HepG2 (cell line): ENCODE measurements around the gene METTL23. TPM values are rescaled to one million over a fixed set of nuclear protein-coding genes. Genes with fewer than 3 reads are reported as not detected.

Source experiments
- ATAC-seq: fragments of 200-7000 bp; cut with Tn5 transposase; 3 replicates; pipeline ENCODE4 v1.9.1; 2020; ENCODE audit warnings: mild to moderate bottlenecking, moderate library complexity
- BruUV-seq: library from RNA; stranded (reverse); fragments of 400-500 nt; replicated peaks from 2 replicates; lab custom pipeline; 2021; lab: Mats Ljungman, UMichigan
- CTCF ChIA-PET: fragments of 300-600 bp; formaldehyde crosslinking; extraction: SDS; loops from one replicate; lab custom pipeline; 2021; ENCODE audit warnings: low total read pairs, inconsistent platforms, low intra/inter-chr PET ratio; lab: Yijun Ruan, JAX
- POLR2A ChIA-PET: fragments of 350-600 bp; sonication (Branson Sonifier 250); formaldehyde crosslinking; loops from one replicate; lab custom pipeline; 2020; ENCODE audit warnings: antibody characterized with exemption, inconsistent platforms; lab: Yijun Ruan, JAX
- DNase-seq: peaks from one replicate; pipeline ENCODE4 v3.0.0-alpha.2; 2015; ENCODE audit warnings: low spot score
- FAIRE-seq: peaks from 3 replicates; lab custom pipeline; 2011; peaks lifted over from hg19 to GRCh38; lab: Jason Lieb, UNC
- H2AFZ ChIP-seq: one replicate; pipeline ENCODE4 v1.6.1; 2011; ENCODE audit warnings: low read length, inconsistent platforms
- H3K27ac ChIP-seq: fragments of 300-600 bp; 3 replicates; pipeline ENCODE4 v1.8.0; 2011; ENCODE audit warnings: mixed run types, mild to moderate bottlenecking, mixed read lengths, low read length, inconsistent platforms; ENCODE audit not compliant: insufficient read depth; ENCODE audit errors: extremely low read length
- H3K27me3 ChIP-seq, 2 experiments: fragments of 200-600 bp in 1 of 2; 2 replicates in 1 of 2; 3 replicates in 1 of 2; pipeline versions ENCODE4 v1.6.0 to v1.8.0; 2011; ENCODE audit warnings: low read length in 2 of 2, mild to moderate bottlenecking in 2 of 2, moderate library complexity in 2 of 2, inconsistent platforms in 1 of 2; ENCODE audit not compliant: insufficient read depth in 2 of 2, control insufficient read depth in 1 of 2
- H3K36me3 ChIP-seq, 2 experiments: fragments of 200-600 bp in 1 of 2; replicated peaks in 1 of 2; 2 replicates in 1 of 2; 3 replicates in 1 of 2; pipeline versions ENCODE4 v1.5.1 to v1.8.0; 2011; ENCODE audit warnings: low read length in 2 of 2, inconsistent platforms in 1 of 2; ENCODE audit not compliant: insufficient read depth in 2 of 2, control insufficient read depth in 1 of 2
- H3K4me1 ChIP-seq: 2 replicates; pipeline ENCODE4 v1.5.1; 2012; ENCODE audit warnings: low read length, inconsistent platforms; ENCODE audit not compliant: insufficient read depth
- H3K4me2 ChIP-seq: 2 replicates; pipeline ENCODE4 v1.6.0; 2011; ENCODE audit warnings: low read depth, low read length, inconsistent platforms
- H3K4me3 ChIP-seq, 3 experiments: fragments of 200-600 bp in 1 of 3; sonication (generic), shearing (Covaris generic) in 1 of 3; replicated peaks in 1 of 3; 2 replicates each; pipeline ENCODE4 v1.5.1; 2011 to 2016; ENCODE audit warnings: low read length in 3 of 3, inconsistent platforms in 2 of 3, low read depth in 2 of 3, mild to moderate bottlenecking in 2 of 3, control low read depth in 1 of 3, mixed read lengths in 1 of 3; ENCODE audit not compliant: insufficient read depth in 1 of 3
- H3K79me2 ChIP-seq: one replicate; pipeline ENCODE4 v1.6.1; 2011; ENCODE audit warnings: low read length, inconsistent platforms; ENCODE audit not compliant: insufficient read depth
- H3K9ac ChIP-seq: 2 replicates; pipeline ENCODE4 v1.6.0; 2011; ENCODE audit warnings: mild to moderate bottlenecking, low read depth, low read length, inconsistent platforms; ENCODE audit not compliant: insufficient read depth
- H3K9me3 ChIP-seq: 2 replicates; pipeline ENCODE4 v1.5.1; 2012; ENCODE audit warnings: mild to moderate bottlenecking, low read length
- H4K20me1 ChIP-seq: 2 replicates; pipeline ENCODE4 v1.6.0; 2011; ENCODE audit warnings: inconsistent platforms, mild to moderate bottlenecking, low read length, moderate library complexity; ENCODE audit not compliant: insufficient read depth
- ELF4 ChIP-seq: sonication (generic); formaldehyde crosslinking; IDR thresholded peaks from 2 replicates; pipeline ENCODE4 v1.5.0; 2020; ENCODE audit warnings: missing genetic modification reagents, mild to moderate bottlenecking, moderate library complexity, borderline replicate concordance
- HHEX ChIP-seq: IDR thresholded peaks from 2 replicates; pipeline ENCODE4 v1.6.1; 2016; ENCODE audit warnings: control low read depth
- HOXA7 ChIP-seq: sonication (generic); formaldehyde crosslinking; IDR thresholded peaks from 2 replicates; pipeline ENCODE4 v1.8.1; 2022; ENCODE audit warnings: mild to moderate bottlenecking, missing genetic modification reagents, moderate library complexity
- NKX3-1 ChIP-seq: sonication (generic); formaldehyde crosslinking; IDR thresholded peaks from 2 replicates; pipeline ENCODE4 v1.5.0; 2020; ENCODE audit warnings: missing genetic modification reagents
- PHF20 ChIP-seq: sonication (generic); formaldehyde crosslinking; IDR thresholded peaks from 2 replicates; pipeline ENCODE4 v1.5.0; 2020; ENCODE audit warnings: mild to moderate bottlenecking, missing genetic modification reagents
- SMC3 ChIP-seq: IDR thresholded peaks from 2 replicates; pipeline ENCODE4 v1.6.1; 2011; ENCODE audit warnings: low read length, improper control_type of control experiment
- YY1 ChIP-seq: IDR thresholded peaks from 2 replicates; pipeline ENCODE4 v1.6.1; 2011; ENCODE audit warnings: low read length, low read depth, moderate library complexity, mild to moderate bottlenecking; ENCODE audit not compliant: insufficient read depth, insufficient replicate concordance
- ZNF460 ChIP-seq: sonication (generic); formaldehyde crosslinking; IDR thresholded peaks from 2 replicates; pipeline ENCODE4 v1.5.1; 2020; ENCODE audit warnings: missing genetic modification reagents, mild to moderate bottlenecking, borderline replicate concordance
- ZNF563 ChIP-seq: sonication (generic); formaldehyde crosslinking; IDR thresholded peaks from 2 replicates; pipeline ENCODE4 v1.8.0; 2022; ENCODE audit warnings: mild to moderate bottlenecking, moderate library complexity, missing genetic modification reagents
- WGBS: methylation state at CpG from one replicate; pipeline ENCODE4 v1.1.6; 2017; ENCODE audit warnings: low lambda C conversion rate; 5-methylcytosine and 5-hydroxymethylcytosine counted together
- in situ Hi-C: cut with HindIII; loops from 2 replicates; pipeline ENCODE4 v1.10.0; 2017; ENCODE audit warnings: low pct_unique_long_range_greater_than_20kb; ENCODE audit not compliant: extremely low pct_ligation_motif_present
- intact Hi-C: fragments of 100-400 bp; cut with micrococcal nuclease; formaldehyde crosslinking; loops from one replicate; pipeline ENCODE4 v1.10.0; 2022; ENCODE audit not compliant: unreplicated experiment
- polyA plus RNA-seq, 8 experiments: library from polyadenylated mRNA; depleted of rRNA in 3 of 8; stranded (reverse) in 7 of 8; unstranded in 1 of 8; fragments of >200 nt; fragmentation: Illumina TruSeq in 4 of 8; extraction: Trizol in 4 of 8; gene quantifications; 2 replicates each; pipeline versions ENCODE4 v1.2.1 to v1.2.3, GENCODE V29; 2011 to 2016; ENCODE audit warnings: low read depth in 4 of 8, missing spikeins in 1 of 8, mixed read lengths in 1 of 8; ENCODE audit not compliant: insufficient read depth in 1 of 8
- total RNA-seq, 5 experiments: library from RNA; depleted of rRNA; stranded (reverse); fragments of >200 nt; fragmentation: Illumina TruSeq; extraction: Trizol; gene quantifications; 2 replicates each; pipeline ENCODE4 v1.2.3, GENCODE V29; 2016; ENCODE audit warnings: low read depth in 1 of 5
- TF ChIP-seq, protein P1 (sequence below): sonication (generic); formaldehyde crosslinking; conservative IDR thresholded peaks from 2 replicates; pipeline ENCODE4 v1.4.0; 2020; ENCODE audit warnings: missing genetic modification reagents
- TF ChIP-seq, protein P2 (sequence below): IDR thresholded peaks from 2 replicates; pipeline ENCODE4 v1.6.1; 2018; ENCODE audit warnings: missing genetic modification reagents, mild to moderate bottlenecking, missing compliant biosample characterization
- TF ChIP-seq, protein P3 (sequence below): sonication (generic); formaldehyde crosslinking; IDR thresholded peaks from 2 replicates; pipeline ENCODE4 v1.5.0; 2020; ENCODE audit warnings: mild to moderate bottlenecking, missing genetic modification reagents

METTL23 gene
- total and polyA plus RNA-seq, 2 of the 13 experiments (the other 11 are each of a cell fraction or from before 2014, with no cell fraction given), result 39.9 to 104 TPM

DNA sequence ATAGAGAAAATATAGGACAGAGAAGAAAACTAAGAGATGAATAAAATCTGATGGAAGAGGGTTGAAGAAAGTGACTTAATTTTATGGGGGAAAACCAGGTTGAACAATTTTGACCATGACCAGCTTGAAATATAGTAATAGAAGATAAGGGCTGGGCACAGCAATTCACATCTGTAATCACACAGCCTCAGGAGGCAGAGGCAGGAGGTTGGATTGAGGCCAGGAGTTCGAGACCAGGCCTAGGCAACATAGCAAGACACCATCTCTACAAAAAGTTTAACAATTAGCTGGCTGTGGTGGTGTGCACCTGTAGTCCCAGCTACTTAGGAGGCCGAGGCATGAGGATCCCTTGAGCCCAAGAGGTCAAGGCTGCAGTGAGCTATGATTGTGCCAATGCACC is 24.6 kb upstream of the METTL23 start:
- ATAC-seq, result no peak
- DNase-seq, result no peak
- H3K9me3 ChIP-seq, result no peaks in the 10 kb centered on the region
- H3K4me1 ChIP-seq, result peaks cover 66% of the 10 kb centered on the region
- peaks cover 31% of the 10 kb centered on the region for H3K79me2 ChIP-seq
- peaks cover 3% of the 10 kb centered on the region; the same call in 1 of the 2 replicates for H4K20me1 ChIP-seq
- FAIRE-seq, result no peak
- H3K9ac ChIP-seq, result peak overlapping the region; percentile 64; the same call in 1 of the 2 replicates
- no peaks in the 10 kb centered on the region for H3K36me3 ChIP-seq
- in situ Hi-C loops, result no loop called here
- intact Hi-C loops, result loop anchor here (10.0 kb wide), 1 partner anchor 147 kb away; no protein-coding TSS in a partner anchor
- H3K4me3 ChIP-seq, result peak overlapping the region in 2 of 3 experiments; percentile 56 to 75; a peak in 1 of 6 replicates
- TF ChIP-seq ZNF563 (CRISPR knock-in tag) (0 out of 2 replicates have a peak, but pooled peaks have one; percentile 21), PHF20 (CRISPR knock-in tag) (0 out of 2 replicates have a peak, but pooled peaks have one; percentile 3), SMC3 (no peak), HOXA7 (no peak), NKX3-1 (CRISPR knock-in tag) (no peak), ZNF460 (CRISPR knock-in tag) (0 out of 2 replicates have a peak, but pooled peaks have one; percentile 17), HHEX (CRISPR knock-in tag) (no peak), YY1 (no peak), ELF4 (CRISPR knock-in tag) (0 out of 2 replicates have a peak, but pooled peaks have one; percentile 3)
- TF ChIP-seq, protein P1, sequence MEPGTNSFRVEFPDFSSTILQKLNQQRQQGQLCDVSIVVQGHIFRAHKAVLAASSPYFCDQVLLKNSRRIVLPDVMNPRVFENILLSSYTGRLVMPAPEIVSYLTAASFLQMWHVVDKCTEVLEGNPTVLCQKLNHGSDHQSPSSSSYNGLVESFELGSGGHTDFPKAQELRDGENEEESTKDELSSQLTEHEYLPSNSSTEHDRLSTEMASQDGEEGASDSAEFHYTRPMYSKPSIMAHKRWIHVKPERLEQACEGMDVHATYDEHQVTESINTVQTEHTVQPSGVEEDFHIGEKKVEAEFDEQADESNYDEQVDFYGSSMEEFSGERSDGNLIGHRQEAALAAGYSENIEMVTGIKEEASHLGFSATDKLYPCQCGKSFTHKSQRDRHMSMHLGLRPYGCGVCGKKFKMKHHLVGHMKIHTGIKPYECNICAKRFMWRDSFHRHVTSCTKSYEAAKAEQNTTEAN (CRISPR knock-in tag), result no peak
- TF ChIP-seq, protein P2, sequence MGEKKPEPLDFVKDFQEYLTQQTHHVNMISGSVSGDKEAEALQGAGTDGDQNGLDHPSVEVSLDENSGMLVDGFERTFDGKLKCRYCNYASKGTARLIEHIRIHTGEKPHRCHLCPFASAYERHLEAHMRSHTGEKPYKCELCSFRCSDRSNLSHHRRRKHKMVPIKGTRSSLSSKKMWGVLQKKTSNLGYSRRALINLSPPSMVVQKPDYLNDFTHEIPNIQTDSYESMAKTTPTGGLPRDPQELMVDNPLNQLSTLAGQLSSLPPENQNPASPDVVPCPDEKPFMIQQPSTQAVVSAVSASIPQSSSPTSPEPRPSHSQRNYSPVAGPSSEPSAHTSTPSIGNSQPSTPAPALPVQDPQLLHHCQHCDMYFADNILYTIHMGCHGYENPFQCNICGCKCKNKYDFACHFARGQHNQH, result peak; percentile 1; the same call in 1 of the 2 replicates
- TF ChIP-seq, protein P3, sequence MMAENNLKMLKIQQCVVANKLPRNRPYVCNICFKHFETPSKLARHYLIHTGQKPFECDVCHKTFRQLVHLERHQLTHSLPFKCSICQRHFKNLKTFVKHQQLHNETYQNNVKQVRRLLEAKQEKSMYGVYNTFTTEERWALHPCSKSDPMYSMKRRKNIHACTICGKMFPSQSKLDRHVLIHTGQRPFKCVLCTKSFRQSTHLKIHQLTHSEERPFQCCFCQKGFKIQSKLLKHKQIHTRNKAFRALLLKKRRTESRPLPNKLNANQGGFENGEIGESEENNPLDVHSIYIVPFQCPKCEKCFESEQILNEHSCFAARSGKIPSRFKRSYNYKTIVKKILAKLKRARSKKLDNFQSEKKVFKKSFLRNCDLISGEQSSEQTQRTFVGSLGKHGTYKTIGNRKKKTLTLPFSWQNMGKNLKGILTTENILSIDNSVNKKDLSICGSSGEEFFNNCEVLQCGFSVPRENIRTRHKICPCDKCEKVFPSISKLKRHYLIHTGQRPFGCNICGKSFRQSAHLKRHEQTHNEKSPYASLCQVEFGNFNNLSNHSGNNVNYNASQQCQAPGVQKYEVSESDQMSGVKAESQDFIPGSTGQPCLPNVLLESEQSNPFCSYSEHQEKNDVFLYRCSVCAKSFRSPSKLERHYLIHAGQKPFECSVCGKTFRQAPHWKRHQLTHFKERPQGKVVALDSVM, result peak; percentile 14; the same call in 1 of the 2 replicates
- TF ChIP-seq, all 625 proteins: peak for 6
- Histone ChIP-seq H3K27me3 (no peaks in the 10 kb centered on the region), H2AFZ (no peak overlapping the region), H3K27ac (peak overlapping the region; percentile 71), H3K4me2 (peak overlapping the region; percentile 94)
- ChIA-PET CTCF (no interaction called here), POLR2A (interaction anchor here (0.8 to 3.5 kb wide), 9 partner anchors 9 to 300 kb away, joined by 3 to 25 read pairs (median 4); partner anchors contain the start of genes JMJD6, MFSD11, MXRA7 and SRSF2)
- no TSS peak for BruUV-seq
- WGBS, result 26% methylated on average over 2 of the region's 2 CpGs
